Measurements from ENCODE around the gene WBP1L.
A peak's percentile ranks its signal among the peaks of the same experiment; 100 is the strongest.

- TF ChIP-seq CTCF (IDR thresholded peaks at IDR 0.05; ENCODE audit: poor library complexity, severe bottlenecking) (no peak), REST (IDR thresholded peaks at IDR 0.05; ENCODE audit: borderline replicate concordance) (peak; percentile 61), EZH2 (IDR thresholded peaks at IDR 0.05; ENCODE audit: borderline replicate concordance, insufficient read depth, low read length, poor library complexity, severe bottlenecking) (no peak), EP300 (conservative IDR thresholded peaks at IDR 0.05; ENCODE audit: poor library complexity, severe bottlenecking) (no peak)
Measured at GRCh38 chr10:102743588-102744373, at the start of gene WBP1L.
